Measurements from ENCODE around the gene AGTPBP1.

Gene AGTPBP1

DNA sequence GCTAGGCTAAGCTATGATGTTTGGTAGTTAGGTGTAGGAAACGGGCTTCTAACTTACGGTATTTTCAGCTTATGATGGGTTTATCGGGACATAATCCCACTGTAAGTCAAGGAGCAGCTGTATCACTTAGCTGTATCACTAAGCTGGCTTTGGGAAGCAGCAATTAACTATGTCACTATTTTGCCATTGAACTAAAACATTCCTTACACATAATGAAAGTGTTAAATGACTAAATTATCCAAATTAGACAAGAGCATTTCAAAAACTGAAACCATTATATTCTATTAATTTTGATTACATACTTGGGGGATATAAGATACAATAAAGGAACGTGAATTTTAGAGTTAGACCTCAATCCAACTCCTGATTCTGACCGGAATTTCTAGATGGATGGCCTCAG, 188.3 kb downstream of the AGTPBP1 start:
- in situ Hi-C loops (cut with MboI; ENCODE audit: low sequenced_read_pairs) = no loop called here

DNA sequence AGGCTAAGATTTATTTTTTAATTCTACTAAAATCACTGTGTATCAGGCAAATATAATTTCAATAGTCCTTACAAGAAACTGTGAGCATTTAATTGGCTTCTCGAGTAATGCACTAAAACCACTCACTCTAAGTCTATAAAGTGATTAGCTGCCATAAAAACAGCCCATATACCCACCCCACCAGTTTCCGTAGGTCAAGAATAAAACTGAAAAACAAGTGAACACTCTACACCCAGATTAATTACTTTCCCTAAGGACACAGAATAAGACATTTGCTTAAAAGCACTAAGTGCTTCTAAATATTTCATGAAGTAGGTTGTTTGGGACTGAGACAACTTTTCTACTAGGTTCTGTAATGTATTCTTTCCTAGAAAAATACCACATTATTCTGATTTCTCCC, 194.2 kb downstream of the AGTPBP1 start:
- in situ Hi-C loops (cut with MboI; ENCODE audit: low sequenced_read_pairs) = no loop called here

DNA sequence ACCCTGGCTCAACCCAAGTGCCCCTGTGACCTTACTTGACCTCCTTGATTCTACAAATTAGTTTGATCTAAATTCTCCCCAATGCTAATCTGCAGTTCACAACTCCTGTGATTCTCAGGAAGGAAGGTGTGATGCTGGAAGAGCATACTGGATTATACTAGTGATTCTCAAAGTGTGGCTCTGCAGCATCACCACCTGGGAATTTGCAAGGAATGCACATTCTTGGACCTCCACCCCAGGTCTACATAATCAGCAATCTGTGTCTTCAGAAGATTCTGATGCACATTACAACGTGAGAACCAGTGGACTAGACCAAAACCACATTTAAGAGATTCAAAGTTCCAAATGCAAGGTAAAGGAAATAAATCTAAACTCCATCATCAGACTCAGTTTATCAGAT, 198.6 kb downstream of the AGTPBP1 start:
- in situ Hi-C loops (cut with MboI; ENCODE audit: low sequenced_read_pairs) = no loop called here

DNA sequence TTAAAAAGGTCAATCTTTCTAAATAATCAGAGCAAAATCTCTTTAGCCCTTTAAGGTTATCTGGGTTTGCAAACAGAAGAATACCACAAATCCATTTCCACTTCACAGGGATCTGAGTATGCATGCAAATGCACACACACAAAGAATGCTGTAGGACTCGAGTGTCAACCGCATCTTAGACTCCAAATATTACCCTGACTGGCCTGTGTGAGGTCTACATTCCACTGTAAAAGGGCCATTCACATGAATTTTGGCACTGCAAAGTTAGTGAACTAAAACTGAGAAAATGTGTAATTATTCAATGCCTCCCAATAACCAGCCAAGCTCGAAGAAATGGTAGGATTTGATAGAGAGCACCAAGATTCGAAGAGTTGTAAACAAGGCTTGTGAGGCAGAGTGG, 199.9 kb downstream of the AGTPBP1 start:
- in situ Hi-C loops (cut with MboI; ENCODE audit: low sequenced_read_pairs) = no loop called here

DNA sequence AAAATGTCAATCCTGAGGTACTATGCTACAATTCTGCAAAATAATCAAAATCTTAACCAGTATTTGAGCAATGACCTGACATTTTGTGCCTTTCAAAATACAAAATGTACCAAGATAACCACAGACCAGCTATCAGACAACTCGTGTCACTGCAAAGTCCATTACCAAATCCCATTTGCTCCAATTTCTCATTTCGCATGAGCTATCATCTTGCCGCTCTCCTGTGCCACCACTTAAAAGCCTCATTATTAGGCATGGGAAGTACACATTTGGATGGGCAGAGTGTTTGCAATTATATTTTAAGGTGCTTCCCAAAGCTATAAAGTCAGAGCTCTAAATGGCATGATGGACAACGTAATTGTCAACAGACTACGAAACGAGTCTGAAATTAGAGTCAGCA, 205.2 kb downstream of the AGTPBP1 start:
- in situ Hi-C loops (cut with MboI; ENCODE audit: low sequenced_read_pairs) = no loop called here

DNA sequence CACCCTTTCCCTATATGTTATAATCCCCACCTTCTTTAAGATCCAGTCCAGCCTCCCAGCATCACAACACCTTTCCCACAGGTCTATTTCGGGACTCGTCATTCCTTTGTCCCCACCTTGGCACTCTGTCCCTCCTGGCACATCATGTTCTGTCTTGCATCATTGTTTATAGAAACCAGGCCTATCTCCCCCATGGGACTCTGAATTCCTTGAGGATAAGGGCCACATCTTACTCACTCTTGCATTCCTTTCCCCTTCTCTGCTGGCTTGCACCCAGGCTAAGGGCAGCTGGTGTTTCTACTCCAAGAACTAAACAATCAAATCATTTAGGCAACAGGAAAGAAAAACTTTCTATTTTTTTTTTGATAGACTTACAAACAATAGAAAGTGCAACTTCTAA, 205.7 kb downstream of the AGTPBP1 start:
- in situ Hi-C loops (cut with MboI; ENCODE audit: low sequenced_read_pairs) = no loop called here

DNA sequence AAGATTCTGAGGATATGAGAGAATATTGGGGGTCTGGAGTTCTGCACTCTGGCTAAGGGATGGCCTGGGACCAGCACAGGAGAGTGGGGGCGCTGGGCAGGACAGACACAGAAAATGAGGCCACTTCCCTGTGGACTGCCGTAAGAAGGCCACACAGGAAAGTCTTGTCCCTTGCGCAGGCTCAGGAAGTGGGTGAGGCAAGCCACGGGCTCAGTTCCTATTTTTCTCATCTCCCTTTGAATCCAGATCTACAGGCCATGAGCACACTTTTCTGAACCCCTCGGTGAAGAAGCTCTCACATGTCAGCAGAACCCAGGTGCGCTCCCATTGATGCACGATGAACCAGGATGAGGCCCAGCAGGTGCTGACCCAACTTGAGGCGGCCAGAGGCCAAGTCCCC, 207.4 kb downstream of the AGTPBP1 start:
- in situ Hi-C loops (cut with MboI; ENCODE audit: low sequenced_read_pairs) = no loop called here

DNA sequence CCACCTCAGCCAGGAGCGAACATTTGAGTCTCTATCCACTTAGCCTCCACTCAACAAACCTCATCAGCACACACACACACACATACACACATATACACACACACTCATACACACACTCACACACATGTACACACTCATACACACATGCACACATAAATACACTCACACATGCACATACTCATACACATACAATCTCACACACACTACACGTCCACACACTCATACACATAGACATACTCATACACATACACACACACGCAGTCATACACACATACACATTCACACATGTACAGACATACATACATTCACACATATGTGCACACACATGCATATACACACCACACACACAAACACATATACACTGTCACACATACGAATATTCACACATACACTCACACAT, 208.2 kb downstream of the AGTPBP1 start:
- in situ Hi-C loops (cut with MboI; ENCODE audit: low sequenced_read_pairs) = no loop called here

DNA sequence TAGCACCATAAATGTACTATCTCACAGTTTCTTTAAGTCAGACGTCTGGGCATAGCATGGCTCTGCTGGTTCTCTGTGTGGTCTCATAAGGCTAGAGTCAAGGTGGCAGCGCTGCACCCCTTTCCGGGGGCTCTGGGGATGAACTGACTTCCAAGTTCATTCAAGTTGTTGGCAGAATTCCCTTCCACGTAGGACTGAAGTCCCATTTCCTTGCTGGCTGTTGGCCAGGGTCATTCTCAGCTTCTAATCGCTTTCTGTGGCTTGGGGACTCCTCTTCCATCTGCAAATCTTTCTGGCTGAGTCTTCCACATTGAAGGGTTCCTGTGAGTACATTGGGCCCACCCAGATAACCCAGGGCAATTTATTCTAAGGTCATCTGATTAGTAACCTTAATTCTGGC, 211.0 kb downstream of the AGTPBP1 start:
- in situ Hi-C loops (cut with MboI; ENCODE audit: low sequenced_read_pairs) = no loop called here

DNA sequence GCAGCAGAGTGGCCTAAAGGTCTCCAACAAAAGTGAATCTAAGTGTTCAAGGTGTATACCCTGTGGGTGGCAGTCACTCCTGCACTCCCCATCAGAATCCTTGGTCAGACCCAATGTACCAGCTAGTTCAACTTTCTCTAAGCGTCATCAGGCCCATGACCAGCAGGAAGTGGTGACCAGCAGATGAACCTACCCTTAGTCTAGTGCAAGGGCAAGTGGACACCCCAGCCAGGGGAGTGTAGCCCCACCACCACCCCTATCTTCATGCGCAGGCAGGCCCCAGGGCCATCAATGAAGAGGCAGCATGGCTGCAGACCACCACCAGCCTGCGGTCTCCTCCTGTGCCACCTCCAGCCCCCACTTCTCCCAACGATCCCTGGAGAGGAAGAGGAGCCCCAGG, 213.1 kb downstream of the AGTPBP1 start:
- in situ Hi-C loops (cut with MboI; ENCODE audit: low sequenced_read_pairs) = no loop called here

DNA sequence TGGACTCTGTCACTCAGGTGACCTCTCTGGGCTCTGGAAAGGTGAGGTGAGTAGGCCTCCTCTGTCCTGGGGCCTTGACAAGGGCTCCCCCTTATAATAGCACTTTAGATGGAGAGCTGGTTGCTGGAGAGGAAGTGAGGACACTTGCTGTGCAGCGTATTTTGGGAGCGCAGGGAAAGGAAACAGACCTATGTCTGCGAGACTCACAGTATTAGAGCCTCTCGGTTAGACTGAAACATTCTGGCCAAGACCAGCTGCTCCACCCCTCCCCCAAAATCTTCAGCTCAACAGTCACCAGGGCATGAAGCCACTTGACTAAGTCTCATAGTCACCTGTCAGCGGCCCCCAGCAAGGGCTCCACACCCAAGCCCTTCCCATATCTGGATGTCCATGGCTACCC, 213.6 kb downstream of the AGTPBP1 start:
- in situ Hi-C loops (cut with MboI; ENCODE audit: low sequenced_read_pairs) = no loop called here

DNA sequence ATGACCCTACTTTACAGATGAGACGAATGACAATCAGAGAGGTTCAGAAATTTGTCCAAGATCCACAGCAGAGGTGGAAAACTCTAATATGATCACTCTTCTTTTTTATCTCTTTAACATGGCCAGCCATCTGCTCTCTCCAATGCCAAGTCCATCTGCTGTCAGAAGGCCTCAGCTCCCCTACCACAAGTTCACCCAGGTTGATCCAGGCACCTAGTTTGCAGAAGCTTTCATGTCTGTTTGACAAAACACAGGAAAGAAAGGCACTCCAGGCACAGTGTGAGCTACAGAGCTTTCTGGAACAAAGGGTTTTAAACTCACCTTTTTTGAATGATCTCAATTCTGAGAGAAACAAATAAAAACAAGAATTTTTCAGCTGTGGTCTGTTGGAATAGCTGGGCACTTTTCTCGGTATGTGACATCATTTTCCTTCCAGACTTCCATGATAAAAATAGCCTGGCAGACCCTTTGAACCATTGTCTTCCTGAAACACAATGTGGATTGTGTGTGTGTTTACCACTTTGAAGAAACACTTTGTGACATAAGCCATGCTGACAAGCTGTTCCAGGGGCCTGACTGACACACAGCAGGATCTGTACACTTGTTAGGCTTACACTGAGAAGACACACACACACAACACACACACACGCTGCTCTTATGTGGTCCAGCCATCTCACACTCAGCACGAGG, 214.3 kb downstream of the AGTPBP1 start:
- in situ Hi-C loops (cut with MboI; ENCODE audit: low sequenced_read_pairs) = no loop called here

DNA sequence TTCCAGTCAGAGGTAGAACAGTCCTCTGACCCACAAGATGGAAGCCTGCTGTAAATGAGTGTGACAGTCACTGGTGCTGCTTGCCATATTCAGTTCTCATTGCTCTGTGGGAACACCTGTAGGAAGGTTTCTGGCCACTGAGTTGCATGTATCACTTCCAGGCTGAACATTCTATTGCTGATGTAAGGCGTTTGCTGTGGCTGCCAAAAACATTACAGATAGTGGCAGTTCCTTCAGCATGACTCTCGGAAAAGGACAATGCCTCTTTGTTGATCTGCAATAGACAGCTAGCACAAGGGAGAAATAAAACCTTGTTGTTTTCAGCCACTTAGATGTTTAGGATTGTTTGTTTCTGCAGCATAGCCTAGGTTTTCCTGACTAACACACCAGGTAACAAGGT, 217.2 kb downstream of the AGTPBP1 start:
- in situ Hi-C loops (cut with MboI; ENCODE audit: low sequenced_read_pairs) = no loop called here

DNA sequence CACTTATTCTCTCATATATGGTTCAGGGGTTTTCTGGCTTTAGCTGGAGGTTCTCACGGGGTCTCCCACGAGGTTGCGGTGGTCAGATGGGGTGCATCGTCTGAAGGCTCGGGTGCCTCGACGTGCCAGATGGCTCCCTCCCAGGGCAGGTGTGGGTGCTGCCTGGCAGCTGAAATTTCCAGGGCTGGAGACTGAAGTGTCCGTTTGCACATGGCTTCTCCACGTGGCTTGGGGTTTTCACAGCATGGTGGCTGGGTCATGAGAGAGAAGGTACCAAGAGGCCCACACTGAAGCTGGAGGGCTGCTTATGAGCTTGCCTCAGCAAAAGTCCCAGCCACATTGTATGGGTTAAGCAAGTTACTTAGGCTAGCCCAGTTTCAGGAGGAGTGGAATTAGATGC, 218.6 kb downstream of the AGTPBP1 start:
- in situ Hi-C loops (cut with MboI; ENCODE audit: low sequenced_read_pairs) = no loop called here

DNA sequence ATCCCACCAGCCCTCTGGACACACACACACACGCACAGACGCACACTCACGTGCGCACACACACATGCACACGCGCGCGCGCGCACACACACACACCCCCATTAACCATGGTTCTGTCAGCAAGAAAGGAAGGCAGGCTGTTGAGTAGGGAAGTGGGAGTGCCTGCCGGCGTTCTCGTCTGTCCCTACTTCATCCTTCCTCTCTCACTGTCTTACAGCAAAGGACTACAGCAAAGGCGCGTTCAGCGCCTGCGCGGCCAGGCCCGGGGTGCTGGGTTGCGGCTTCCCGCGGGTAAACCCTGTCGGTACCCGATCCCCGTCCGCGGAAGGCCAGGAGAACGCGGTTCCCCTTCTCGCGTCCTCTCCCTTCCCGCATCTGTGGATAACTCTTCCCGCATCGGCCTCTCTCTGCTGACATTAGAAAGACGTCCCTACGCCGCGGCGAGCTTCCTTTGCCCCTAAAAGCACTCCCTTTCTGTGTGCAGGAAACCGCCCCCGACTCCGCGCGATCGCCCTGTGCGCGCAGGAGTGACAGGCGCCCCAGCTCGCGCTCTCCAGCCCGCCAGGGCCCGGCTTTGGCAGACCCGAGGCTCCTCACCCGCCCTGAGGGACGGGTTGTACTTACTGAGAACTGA, 219.2 kb downstream of the AGTPBP1 start:
- in situ Hi-C loops (cut with MboI; ENCODE audit: low sequenced_read_pairs) = no loop called here

DNA sequence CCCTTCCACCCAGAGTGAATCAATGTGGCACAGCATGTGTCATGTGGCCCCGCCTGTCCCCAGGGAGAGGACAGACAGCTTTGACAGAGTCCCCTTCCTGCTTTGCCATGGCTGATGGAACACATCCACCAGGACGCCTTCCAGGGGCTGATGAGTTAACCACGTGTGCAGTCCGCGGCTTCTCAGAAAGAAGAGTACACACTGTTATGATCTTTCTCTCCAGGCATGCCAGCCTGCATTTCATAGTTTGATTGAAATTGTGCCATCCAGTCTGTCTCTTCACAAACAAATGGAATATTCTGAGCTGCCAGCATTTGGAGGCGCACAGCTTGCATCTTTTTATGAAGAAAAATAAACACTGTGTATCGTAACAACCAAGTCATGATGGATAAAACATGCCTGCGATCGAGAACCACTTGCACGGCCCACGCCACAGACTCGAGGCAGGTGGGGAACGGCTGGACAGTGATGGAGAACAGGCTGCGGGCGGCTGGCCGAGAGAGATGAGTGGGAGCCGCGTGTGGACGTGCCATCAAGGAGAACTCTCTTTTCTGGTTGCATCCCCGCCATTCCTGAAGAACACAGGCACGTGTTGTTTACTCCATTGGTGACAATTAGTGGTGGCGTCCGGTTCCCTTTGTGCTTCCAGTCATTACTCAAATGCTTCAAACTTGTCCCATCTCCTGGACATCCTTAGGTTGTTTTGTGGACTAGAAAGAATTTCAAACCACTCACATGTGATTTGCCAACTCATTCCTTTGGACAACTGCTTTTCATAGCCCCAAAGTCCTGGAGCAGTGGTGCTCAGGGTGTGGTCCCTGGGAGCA, 220.2 kb downstream of the AGTPBP1 start:
- in situ Hi-C loops (cut with MboI; ENCODE audit: low sequenced_read_pairs) = no loop called here

DNA sequence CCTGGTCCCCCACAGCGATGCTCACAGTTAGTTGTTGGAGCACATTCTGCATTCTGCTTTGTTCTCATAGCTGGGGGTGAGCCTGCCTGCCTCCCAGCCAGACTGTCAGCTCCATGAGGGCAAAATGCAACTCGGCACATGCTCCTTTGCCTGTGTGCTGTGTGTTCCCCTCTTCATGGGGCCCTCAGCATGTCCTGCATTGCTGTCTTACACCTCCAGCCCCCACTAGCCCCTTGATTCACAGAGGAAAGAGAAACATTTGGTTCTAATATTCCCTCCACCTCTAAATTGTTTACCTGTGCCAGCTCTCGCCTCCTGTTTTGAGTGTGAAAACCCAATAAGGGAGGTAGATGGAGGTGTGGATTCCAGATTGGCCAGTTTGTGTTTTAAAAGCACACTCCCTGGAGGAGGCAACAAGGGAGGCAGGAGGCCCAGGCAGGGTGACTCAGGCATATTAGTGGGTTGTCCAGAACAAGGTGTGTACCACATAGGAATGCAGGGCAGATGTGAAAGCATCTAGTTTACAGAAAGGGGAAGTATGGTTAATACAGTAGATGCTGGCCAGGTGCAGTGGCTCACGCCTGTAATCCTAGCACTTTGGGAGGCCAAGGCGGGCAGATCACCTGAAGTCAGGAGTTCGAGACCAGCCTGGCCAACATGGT, 224.6 kb downstream of the AGTPBP1 start:
- in situ Hi-C loops (cut with MboI; ENCODE audit: low sequenced_read_pairs) = no loop called here

DNA sequence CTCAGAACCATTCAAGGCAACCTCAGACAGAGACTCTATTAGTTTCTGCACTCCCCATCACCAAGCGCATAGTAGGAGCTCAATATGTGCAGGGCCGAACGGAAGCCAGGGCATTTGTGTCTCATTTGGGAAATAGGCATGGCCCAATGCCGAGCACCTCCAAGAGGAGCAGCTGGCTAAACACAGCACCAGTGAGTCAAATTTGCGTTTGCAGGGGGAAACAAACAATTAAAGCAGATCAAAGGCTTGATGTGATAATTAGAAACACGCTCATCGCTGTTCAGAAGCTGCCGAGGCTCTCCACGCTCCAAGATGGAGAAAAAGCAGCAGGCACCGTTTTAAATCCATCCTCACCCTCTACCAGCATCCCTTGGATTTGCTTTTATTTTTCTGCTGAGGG, 225.3 kb downstream of the AGTPBP1 start:
- in situ Hi-C loops (cut with MboI; ENCODE audit: low sequenced_read_pairs) = no loop called here

DNA sequence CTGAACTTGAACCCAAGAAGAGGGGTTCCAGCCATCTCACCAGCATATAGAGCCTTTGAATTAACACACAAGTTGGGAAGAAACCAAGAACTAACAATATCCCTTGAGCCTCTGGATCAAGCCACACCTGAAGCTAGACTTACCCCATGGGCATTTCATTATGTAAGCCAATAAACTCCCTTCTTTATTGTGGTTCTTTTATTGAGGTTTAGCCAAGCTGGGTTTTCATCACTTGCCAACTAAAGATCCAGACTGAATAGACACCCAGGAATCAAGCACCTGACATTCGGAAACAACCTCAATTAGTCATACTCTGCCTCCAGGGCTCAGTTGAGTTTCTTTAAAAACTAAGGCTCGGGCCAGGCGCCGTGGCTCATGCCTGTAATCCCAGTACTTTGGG, 226.7 kb downstream of the AGTPBP1 start:
- in situ Hi-C loops (cut with MboI; ENCODE audit: low sequenced_read_pairs) = no loop called here

DNA sequence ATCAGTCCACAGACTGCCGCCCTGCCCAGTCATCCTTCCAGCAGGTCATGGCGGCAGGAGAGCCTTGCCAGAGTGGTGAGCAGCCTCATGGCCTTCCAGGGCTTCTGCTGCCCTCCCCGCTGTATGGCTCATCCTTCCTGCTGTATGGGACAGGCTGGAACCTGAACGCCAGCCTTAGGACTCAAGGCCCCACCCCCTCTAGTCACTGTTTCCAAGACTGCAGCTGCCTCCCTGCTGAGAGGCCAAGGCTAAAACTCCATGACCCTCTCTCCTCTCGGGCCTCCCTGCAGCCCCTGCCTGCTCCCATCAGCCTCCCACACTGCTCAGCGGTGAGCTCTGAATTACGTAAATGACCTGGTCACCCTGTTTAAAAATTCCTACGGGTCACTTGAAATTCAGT, 227.5 kb downstream of the AGTPBP1 start:
- in situ Hi-C loops (cut with MboI; ENCODE audit: low sequenced_read_pairs) = no loop called here

DNA sequence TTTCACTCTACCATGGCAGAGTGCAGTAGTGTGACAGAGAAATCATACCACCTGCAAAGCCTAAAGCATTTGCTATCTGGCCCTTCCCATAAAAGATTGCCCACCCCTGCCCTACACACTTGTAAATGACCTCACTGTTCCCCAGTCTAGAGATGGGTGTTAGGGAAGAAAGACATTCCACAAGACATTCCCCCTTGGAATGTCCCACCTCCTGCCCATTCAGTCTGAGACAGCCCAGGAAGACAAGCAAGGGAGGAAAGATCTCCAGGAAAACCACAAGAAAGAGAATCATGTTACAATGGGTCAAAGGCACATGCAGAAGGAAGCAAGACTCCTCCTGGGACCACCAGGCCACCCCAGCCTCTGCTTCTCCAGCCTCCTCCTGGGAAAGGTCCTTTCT, 230.0 kb downstream of the AGTPBP1 start:
- in situ Hi-C loops (cut with MboI; ENCODE audit: low sequenced_read_pairs) = no loop called here
